Astrocyte (in vitro differentiated cells and primary cell): ENCODE data around the gene CAPN9.
"Not testable (repeated sequence)": the region's sequence is repeated elsewhere in the genome, so short reads cannot be mapped to it uniquely, and the experiment has no call there.

Experiments
- CTCF ChIP-seq: IDR thresholded peaks from 2 replicates; pipeline ENCODE4 v1.5.1; 2011; ENCODE audit warnings: low read depth, mild to moderate bottlenecking, inconsistent platforms, low read length, moderate library complexity; ENCODE audit not compliant: insufficient read depth
- EZH2 ChIP-seq: IDR thresholded peaks from 2 replicates; pipeline ENCODE4 v1.6.1; 2012; ENCODE audit warnings: mild to moderate bottlenecking, low read length, inconsistent platforms; ENCODE audit not compliant: insufficient read depth

- TF ChIP-seq EZH2, CTCF: not testable (repeated sequence)
Measured at GRCh38 chr1:230767859-230768612, 20.8 kb downstream of the CAPN9 start.
